GM12878 (cell line): ENCODE results near the gene NUP210. TPM values are rescaled to one million over a fixed set of nuclear protein-coding genes. Genes with fewer than 3 reads are reported as not detected.
"Not testable (repeated sequence)": the region's sequence is repeated elsewhere in the genome, so short reads cannot be mapped to it uniquely, and the experiment has no call there.

Experiments used
- ATAC-seq: fragments of 200-7000 bp; cut with Tn5 transposase; 3 replicates; pipeline ENCODE4 v1.9.1; 2020; ENCODE audit warnings: mild to moderate bottlenecking, moderate library complexity
- BruUV-seq: library from RNA; stranded (reverse); fragments of 400-500 nt; replicated peaks from 2 replicates; lab custom pipeline; 2021; lab: Mats Ljungman, UMichigan
- CTCF ChIA-PET: fragments of 300-600 bp; sonication (Branson Sonifier 250); formaldehyde crosslinking; extraction: SDS; loops from one replicate; lab custom pipeline; 2021; ENCODE audit warnings: inconsistent platforms; lab: Yijun Ruan, JAX
- POLR2A ChIA-PET: fragments of 350-600 bp; formaldehyde crosslinking; extraction: SDS; loops from one replicate; lab custom pipeline; 2021; ENCODE audit warnings: inconsistent platforms; lab: Charles Lee
- RAD21 ChIA-PET: fragments of 300-600 bp; sonication (Branson Sonifier 250); formaldehyde crosslinking; loops from one replicate; lab custom pipeline; 2023; ENCODE audit warnings: antibody characterized with exemption; ENCODE audit not compliant: unreplicated experiment; lab: Charles Lee
- SMC1A ChIA-PET: fragments of 300-600 bp; sonication (Branson Sonifier 250); formaldehyde crosslinking; loops from one replicate; lab custom pipeline; 2023; ENCODE audit not compliant: unreplicated experiment, uncharacterized antibody; lab: Charles Lee
- DNase-seq: peaks from one replicate; pipeline ENCODE4 v3.0.0-alpha.2; 2011; ENCODE audit warnings: low read depth, low spot score
- FAIRE-seq: peaks from 3 replicates; lab custom pipeline; 2011; peaks lifted over from hg19 to GRCh38; lab: Jason Lieb, UNC
- H2AFZ ChIP-seq: 2 replicates; pipeline ENCODE4 v1.6.0; 2011; ENCODE audit warnings: low read depth, low read length, control low read depth; ENCODE audit not compliant: control insufficient read depth
- H3K27ac ChIP-seq: 2 replicates; pipeline ENCODE4 v1.5.1; 2011; ENCODE audit warnings: control low read depth; ENCODE audit not compliant: control insufficient read depth, insufficient read depth
- H3K27me3 ChIP-seq, 2 experiments: replicated peaks in 1 of 2; 2 replicates each; pipeline versions ENCODE4 v1.6.0 to v1.6.1; 2011; ENCODE audit warnings: low read length in 1 of 2; ENCODE audit not compliant: control insufficient read depth in 2 of 2, insufficient read depth in 2 of 2
- H3K36me3 ChIP-seq, 2 experiments: 2 replicates each; pipeline ENCODE4 v1.5.1; 2011; ENCODE audit warnings: low read length in 1 of 2; ENCODE audit not compliant: control insufficient read depth in 2 of 2, insufficient read depth in 2 of 2
- H3K4me1 ChIP-seq: 2 replicates; pipeline ENCODE4 v1.6.1; 2011; ENCODE audit warnings: mild to moderate bottlenecking, low read length, moderate library complexity, mixed read lengths; ENCODE audit not compliant: control insufficient read depth, insufficient read depth
- H3K4me2 ChIP-seq: 2 replicates; pipeline ENCODE4 v1.6.0; 2011; ENCODE audit warnings: control low read depth; ENCODE audit not compliant: control insufficient read depth, insufficient read depth
- H3K4me3 ChIP-seq: fragments of 200-600 bp; sonication (generic); 2 replicates; pipeline ENCODE4 v1.5.1; 2016
- H3K79me2 ChIP-seq: 2 replicates; pipeline ENCODE4 v1.6.0; 2011; ENCODE audit warnings: low read length; ENCODE audit not compliant: control insufficient read depth, insufficient read depth
- H3K9ac ChIP-seq: 2 replicates; pipeline ENCODE4 v1.8.0; 2011; ENCODE audit warnings: low read length, control low read depth, mixed read lengths; ENCODE audit not compliant: control insufficient read depth, insufficient read depth
- H3K9me3 ChIP-seq: replicated peaks from 3 replicates; pipeline ENCODE4 v1.5.1; 2011; ENCODE audit warnings: mild to moderate bottlenecking, low read length; ENCODE audit not compliant: control insufficient read depth, insufficient read depth
- H4K20me1 ChIP-seq: 2 replicates; pipeline ENCODE4 v1.6.0; 2011; ENCODE audit not compliant: control insufficient read depth, insufficient read depth
- ETV6 ChIP-seq, 2 experiments: fragments of 450-650 bp in 1 of 2; IDR thresholded peaks in 1 of 2; conservative IDR thresholded peaks in 1 of 2; 2 replicates each; pipeline ENCODE4 v1.6.1; 2014; ENCODE audit warnings: antibody characterized with exemption in 1 of 2, borderline replicate concordance in 1 of 2, low read depth in 1 of 2, mild to moderate bottlenecking in 1 of 2, moderate library complexity in 1 of 2
- WGBS: methylation state at CpG from one replicate; pipeline ENCODE4 v1.1.6; 2016; ENCODE audit warnings: low lambda C conversion rate; ENCODE audit not compliant: insufficient replicate concordance, insufficient coverage; ENCODE audit errors: missing lambda C conversion rate; 5-methylcytosine and 5-hydroxymethylcytosine counted together
- in situ Hi-C: fragments of 300-500 bp; cut with MboI; formaldehyde crosslinking; loops from 9 replicates; pipeline ENCODE4 v1.14.3; 2018; ENCODE audit warnings: mixed read lengths
- intact Hi-C: fragments of 100-400 bp; cut with micrococcal nuclease; formaldehyde crosslinking; loops from one replicate; pipeline ENCODE4 v1.14.2; 2022; ENCODE audit not compliant: unreplicated experiment
- polyA plus RNA-seq, 11 experiments: library from polyadenylated mRNA; depleted of rRNA in 4 of 11; unstranded in 6 of 11; stranded (reverse) in 5 of 11; fragments of >200 nt; fragmentation: Nextera tagmentation in 4 of 11; fragmentation: Illumina TruSeq in 1 of 11; extraction: Ambion mirVana in 4 of 11; extraction: Trizol in 1 of 11; gene quantifications; 1 replicate in 1 of 11; 2 replicates in 10 of 11; pipeline versions ENCODE4 v1.2.1 to v1.2.3, GENCODE V29; 2011 to 2016; ENCODE audit warnings: inconsistent platforms in 2 of 11, missing spikeins in 2 of 11, low read depth in 1 of 11
- total RNA-seq, 4 experiments: library from RNA; depleted of rRNA in 3 of 4; stranded (reverse); fragments of >200 nt in 3 of 4; fragmentation: Illumina TruSeq in 1 of 4; extraction: Trizol in 1 of 4; gene quantifications; 2 replicates each; pipeline versions ENCODE4 v1.2.1 to v1.2.3, GENCODE V29; 2013 to 2021
- TF ChIP-seq, protein P1 (sequence below): IDR thresholded peaks from 2 replicates; pipeline ENCODE4 v1.6.1; 2011; ENCODE audit warnings: borderline replicate concordance, low read depth, mild to moderate bottlenecking, moderate library complexity, mixed read lengths, low read length; ENCODE audit not compliant: insufficient read depth; ENCODE audit errors: extremely low read length

The NUP210 gene
- total and polyA plus RNA-seq, 10 of the 15 experiments (the other 5 are each of a cell fraction or from before 2014, with no cell fraction given): 2.9 to 150 (median 76.0) TPM

DNA sequence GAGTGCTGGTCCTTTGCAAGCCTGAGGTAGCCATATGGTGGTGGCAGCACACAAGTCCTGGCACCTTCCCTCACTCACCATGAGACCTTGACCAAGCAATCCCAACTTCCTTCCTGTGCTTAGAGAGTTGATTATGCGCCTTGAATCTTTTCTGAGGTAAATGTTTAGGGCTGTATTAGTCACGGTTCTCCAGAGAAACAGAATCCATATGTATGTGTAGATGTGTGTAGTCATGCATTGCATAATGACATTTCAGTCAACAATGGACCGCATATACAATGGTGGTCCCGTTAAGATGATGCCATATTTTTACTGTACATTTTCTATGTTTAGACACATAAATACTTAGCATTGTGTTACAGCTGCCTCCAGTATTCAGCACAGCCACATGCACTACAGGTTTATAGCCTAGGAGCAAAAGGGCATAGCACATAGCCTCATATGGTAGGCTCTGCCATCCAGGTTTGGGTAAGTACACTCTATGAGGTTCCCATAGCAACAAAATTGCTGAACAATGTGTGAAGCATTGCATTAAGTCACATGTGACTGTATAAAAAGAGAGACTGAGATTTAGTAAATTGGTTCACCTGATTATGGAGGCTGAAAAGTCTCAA lies 20.2 kb upstream of the NUP210 start:
- no peaks in the 10 kb centered on the region for H3K9me3 ChIP-seq
- H3K9ac ChIP-seq: no peak overlapping the region

DNA sequence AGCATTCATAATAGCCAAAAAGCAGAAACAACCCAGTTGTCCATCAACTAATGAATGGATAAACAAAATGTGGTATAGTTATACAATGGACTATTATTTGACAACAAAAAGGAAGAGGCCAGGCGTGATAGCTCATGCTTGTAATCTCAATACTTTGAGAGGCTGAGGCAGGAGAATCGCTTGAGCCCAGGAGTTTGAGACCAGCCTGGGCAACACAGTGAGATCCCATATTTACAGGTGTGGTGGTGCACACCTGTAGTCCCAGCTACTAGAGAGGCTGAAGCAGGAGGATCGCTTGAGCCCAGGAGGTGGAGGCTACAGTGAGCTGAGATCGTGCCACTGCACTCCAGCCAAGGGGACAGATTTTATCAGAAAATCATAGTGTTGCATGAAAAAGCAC lies 16.1 kb upstream of the NUP210 start:
- H3K4me1 ChIP-seq, H3K9ac ChIP-seq, H3K27me3 ChIP-seq, DNase-seq, POLR2A ChIA-PET, H2AFZ ChIP-seq, FAIRE-seq, H3K36me3 ChIP-seq, H3K4me3 ChIP-seq, H3K4me2 ChIP-seq, H4K20me1 ChIP-seq, H3K27ac ChIP-seq, ATAC-seq, H3K9me3 ChIP-seq, in situ Hi-C loops, H3K79me2 ChIP-seq, RAD21 ChIA-PET, BruUV-seq, intact Hi-C loops: not testable (repeated sequence)
- WGBS: 67% methylated on average over 4 of the region's 4 CpGs
- SMC1A ChIA-PET: interaction anchor here (1.1 kb wide), 1 partner anchor 15 kb away, joined by 3 read pairs; no protein-coding TSS in a partner anchor
- CTCF ChIA-PET: interaction anchor here (0.7 to 2.2 kb wide), 2 partner anchors 8 to 10 kb away, joined by 3 to 8 read pairs; no protein-coding TSS in a partner anchor

More for the DNA sequence above, 20.2 kb upstream of the NUP210 start:
- H3K4me2 ChIP-seq: no peak overlapping the region
- no peaks in the 10 kb centered on the region for H3K79me2 ChIP-seq
- H3K27ac ChIP-seq: no peak overlapping the region
- TF ChIP-seq, protein P1, sequence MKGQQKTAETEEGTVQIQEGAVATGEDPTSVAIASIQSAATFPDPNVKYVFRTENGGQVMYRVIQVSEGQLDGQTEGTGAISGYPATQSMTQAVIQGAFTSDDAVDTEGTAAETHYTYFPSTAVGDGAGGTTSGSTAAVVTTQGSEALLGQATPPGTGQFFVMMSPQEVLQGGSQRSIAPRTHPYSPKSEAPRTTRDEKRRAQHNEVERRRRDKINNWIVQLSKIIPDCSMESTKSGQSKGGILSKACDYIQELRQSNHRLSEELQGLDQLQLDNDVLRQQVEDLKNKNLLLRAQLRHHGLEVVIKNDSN: no peak
- no peak for TF ChIP-seq ETV6 (conservative IDR thresholded peaks at IDR 0.05 in 1 of 2, IDR thresholded peaks at IDR 0.05 in 1 of 2; ENCODE audit: borderline replicate concordance in 1 of 2, low read depth in 1 of 2)
- in situ Hi-C loops (no loop called here), intact Hi-C loops (no loop called here)
- DNase-seq (no peak), FAIRE-seq (no peak), ATAC-seq (no peak)
- no TSS peak for BruUV-seq
- WGBS: 27% methylated on average over 4 of the region's 4 CpGs
- CTCF ChIA-PET: no interaction called here
- no peaks in the 10 kb centered on the region for H3K36me3 ChIP-seq
- RAD21 ChIA-PET: interaction anchor here (1.0 kb wide), 2 partner anchors 11 to 12 kb away, joined by 3 to 4 read pairs; no protein-coding TSS in a partner anchor
- no peaks in the 10 kb centered on the region for H3K4me1 ChIP-seq
- no peak overlapping the region for H3K4me3 ChIP-seq
- no peaks in the 10 kb centered on the region for H3K27me3 ChIP-seq
- POLR2A ChIA-PET: no interaction called here
- SMC1A ChIA-PET: interaction anchor here (1.4 kb wide), 1 partner anchor 22 kb away, joined by 4 read pairs; no protein-coding TSS in a partner anchor
- no peak overlapping the region for H2AFZ ChIP-seq
- no peaks in the 10 kb centered on the region for H4K20me1 ChIP-seq
